Jurkat, Clone E6-1 (cell line): ENCODE measurements around the gene AQP12A.

Experiments
- DNase-seq: peaks from one replicate; pipeline ENCODE4 v3.0.0-alpha.2; 2011; ENCODE audit warnings: low read depth, low spot score
- H3K4me3 ChIP-seq: 2 replicates; pipeline ENCODE4 v1.5.1; 2011; ENCODE audit warnings: mild to moderate bottlenecking, low read length, control low read depth, moderate library complexity

The AQP12A gene

DNA sequence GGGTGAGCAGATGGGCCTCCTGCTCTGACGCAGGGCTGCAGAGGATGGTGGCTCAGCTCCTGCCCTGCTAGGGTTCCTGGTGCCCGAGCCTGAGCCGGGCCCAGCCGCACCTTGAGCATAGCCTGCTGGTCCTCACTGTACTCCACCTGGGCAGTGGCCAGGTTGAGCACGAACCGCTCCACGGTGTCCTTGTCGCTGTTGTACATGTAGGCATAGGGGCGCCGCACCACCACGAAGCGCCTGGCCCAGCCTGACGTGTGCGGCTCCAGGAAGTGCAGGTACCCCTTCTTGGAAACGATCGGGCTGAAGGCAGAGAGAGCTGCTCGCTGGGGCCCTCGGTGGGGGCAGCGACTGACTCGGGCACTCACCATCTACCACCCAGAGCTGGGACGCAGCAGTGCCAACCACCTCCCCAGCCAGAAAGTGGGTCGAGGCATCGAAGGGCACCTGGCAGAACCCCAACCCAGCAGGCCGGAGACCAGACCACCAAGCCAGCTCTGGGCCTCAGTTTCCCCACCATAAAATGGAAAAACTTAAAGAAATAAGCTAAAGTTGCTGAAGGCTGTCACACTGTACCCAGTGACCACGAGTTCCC lies 27.3 kb downstream of the AQP12A start:
- no peak for DNase-seq
- no peak overlapping the region for H3K4me3 ChIP-seq

DNA sequence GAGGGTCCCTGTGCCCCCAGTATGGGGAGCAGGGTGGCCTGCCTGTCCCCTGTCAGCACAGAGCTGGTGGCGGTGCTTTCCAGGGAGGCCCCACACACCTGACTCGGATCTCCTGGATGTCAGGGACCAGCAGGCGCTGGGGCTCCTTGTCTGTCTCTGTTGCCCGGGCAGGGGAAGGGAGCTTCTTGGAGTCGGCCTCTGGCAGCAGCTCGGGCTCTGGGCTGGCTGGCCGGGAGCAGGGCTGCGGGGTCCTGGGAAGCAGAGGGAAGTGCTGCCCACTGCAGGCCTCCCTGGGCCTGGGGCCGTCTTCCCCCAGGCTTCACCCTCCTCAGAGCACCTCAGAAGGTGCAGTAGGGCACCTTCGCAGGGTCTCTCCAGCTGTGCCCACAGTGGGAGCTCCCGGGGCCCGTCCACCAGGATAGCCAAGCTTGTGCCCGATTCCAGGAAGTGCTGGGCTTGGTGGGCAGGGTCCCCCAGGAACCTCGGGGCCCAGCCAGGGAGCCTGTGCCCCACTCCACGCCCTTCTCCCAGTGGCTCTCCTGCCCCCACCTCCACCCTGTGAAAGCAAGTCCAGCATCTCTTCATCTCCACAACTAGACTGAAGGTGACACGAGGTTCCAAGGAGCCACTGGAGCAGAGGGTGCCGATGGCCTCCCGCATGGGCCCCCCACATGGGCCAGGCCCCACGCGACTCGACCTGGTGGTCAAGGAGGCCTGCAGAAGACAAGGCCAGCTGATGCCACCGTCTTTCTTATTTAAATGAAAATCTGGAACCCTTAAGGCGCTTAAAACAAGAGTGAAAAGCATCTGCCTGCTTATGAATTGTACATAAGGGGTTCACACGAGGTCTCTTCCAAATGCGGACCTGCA lies 28.2 kb downstream of the AQP12A start:
- no peak for DNase-seq
- H3K4me3 ChIP-seq, result no peak overlapping the region

DNA sequence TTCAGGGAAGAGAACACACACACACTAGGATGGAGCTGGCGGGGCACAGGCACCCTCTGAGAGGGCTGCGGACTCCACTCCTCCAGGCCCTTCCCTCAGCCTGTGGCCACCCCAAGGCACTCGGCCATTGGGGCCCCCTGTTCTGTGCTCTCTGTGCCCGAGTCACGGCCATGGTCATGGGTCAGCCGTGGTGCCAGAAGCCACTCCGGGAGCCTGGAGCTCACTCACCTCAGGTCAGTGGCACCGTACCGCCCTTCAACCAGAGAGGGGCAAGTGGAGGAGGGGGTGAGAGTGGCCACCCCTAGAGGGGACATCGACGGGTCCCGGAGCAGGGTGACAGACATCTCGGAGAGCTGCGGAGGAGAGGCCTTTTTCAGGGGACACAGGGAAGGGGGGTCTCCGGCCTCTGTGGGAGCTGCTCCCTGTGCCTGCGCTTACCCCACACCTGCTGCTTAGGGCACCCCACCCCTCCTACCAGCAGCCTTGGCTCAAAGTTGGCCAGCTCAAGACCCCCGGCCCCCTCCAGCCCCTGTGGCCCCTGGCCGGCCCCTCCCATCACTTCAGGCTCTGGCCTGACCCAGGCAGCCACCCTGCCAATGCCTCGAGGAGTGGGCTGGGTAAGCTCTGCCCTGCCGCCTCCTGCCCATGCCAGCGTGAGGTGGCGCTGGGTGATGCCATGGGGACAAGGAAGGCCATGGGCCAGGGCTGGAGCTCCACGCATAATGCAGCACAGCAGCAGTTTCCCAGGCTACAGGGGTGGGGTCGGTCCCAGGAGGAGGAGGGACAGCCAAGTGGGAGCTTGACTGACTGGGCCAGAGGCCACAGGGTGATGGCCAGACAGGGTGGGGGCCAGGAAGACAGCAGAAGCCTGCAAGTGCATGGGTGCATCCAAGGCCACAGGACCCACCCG lies 29.3 kb downstream of the AQP12A start:
- DNase-seq, result no peak
- no peak overlapping the region for H3K4me3 ChIP-seq

DNA sequence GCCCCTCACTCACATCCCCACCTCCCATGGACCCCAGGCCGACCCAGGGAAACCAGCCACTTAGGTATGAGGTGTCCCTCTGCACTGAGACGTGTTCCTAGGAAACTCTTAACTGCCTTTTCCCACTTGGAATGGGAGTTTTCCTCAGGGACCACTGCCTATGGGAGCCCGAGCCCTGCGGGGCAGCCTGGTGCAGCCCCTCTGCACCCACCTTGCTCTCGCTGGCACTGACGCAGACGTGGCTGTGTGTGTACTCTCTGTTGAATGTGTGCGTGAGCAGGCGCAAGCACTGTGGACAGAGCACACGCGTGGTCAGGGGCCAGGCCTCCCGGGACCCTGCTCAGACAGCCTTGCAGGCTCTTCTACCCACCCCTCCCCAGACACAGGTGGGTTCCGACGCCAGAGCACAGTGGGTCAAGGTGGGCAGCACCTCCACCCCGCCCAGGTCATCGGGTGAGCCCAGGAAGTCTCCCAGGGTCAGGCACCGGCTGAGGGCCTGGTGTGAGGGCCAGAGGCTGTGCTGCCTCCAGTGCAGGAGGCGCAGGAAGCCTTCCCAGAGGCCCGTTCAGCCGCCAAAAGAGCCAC lies 30.0 kb downstream of the AQP12A start:
- DNase-seq, result no peak

DNA sequence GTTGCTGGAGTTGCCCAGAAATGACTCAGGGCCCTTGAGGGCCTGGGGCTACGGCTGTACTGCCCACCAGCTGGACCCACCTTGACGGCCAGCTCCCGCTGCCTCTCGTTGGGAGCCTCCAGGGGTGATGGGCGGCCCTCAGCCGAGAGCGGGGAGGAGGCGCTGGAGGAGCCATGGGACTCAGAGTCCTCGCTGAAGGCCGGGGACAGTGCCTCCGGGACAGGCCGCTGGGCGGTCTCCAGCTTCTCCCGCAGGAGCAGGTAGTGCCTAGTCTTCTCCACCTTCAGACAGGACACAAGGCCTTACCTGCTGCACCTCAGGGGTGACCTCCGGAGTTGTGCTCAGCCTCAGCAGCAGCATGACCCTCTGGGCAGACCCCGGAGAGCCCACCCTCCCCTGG lies 30.7 kb downstream of the AQP12A start:
- H3K4me3 ChIP-seq, result no peak overlapping the region
- DNase-seq, result no peak

More for the DNA sequence above, 30.0 kb downstream of the AQP12A start:
- no peak overlapping the region for H3K4me3 ChIP-seq

DNA sequence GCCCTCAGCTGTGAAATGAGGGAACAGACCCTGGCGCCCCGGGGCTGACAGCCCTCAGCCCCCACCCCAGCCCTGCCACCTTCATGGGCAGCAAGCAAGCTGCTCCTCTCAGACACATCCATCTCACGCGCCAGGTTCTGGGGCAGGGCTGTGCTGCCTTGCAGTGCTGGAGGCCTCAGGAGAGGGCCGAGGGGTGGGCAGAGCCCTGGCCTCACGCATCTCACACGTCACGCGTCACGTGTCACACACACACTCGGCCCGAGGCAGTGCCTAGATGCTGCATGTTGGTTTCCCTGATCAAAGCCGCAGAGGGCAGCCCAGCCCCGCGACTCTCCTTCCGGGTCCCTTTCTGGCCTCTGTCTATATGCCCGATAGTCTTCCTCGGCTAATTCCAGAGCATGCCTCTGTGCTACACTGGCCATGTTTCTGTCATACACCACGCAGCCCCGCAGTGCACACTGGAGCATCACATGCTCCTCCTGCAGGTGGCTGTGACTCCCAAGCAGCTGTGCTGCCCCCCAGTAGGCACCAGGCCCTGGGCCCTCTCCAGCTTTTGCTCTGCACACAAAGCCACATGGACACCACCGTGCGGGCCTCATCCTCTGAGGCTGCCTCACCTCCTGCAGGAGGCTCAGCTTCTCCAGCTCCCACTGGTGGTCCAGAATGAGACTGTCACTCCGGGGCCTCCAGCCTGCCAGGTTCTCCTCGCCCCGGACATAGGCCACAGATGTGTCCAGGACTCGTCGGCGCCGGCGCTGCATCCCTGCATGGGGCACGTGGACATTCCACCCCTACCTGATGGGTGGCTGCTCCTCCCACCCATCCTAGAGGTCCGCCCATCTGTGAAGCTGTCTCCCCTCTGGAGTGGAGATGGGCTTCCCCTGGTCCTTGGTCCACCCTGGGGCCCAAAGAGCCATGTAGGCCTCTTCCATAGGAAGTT lies 31.4 kb downstream of the AQP12A start:
- no peak overlapping the region for H3K4me3 ChIP-seq
- DNase-seq, result no peak

DNA sequence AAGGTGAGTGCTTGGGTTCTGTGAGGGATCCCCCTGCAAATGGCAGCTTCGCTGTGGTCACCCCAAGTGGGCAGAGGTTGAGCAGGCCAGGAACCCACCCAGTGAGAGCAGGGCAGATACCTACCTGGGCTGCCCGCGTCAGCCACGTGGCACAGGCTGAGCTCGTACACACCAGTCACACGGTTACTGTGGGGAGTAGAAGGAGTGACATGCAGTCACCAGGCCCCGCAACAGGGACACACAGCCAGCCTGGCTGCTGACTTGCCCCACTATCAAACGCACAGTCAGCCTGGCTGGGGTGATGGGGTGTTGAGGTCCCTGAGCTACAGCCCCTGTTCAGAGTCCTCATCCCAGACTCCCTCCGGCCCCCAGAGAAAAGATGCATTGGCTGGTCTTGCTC lies 32.2 kb downstream of the AQP12A start:
- no peak overlapping the region for H3K4me3 ChIP-seq

DNA sequence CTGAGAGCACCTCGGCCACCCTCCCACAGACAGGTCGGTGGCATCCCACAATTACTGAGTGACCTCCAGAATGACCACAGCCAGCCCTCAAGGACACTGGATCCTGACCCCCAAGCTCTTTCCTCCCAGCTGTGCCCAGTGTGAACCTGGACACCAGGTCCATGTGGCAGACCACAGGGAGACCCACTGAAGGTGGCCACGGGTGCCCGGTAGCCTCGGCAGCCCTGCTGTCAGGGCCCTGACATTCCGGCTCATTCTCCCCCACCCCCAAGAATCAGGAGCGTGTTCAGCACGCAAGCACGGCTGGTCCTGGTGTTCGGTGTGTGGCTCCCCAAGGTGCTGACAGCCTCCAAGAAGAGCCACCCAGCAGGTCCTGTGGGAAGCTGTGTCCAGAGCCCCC lies 32.8 kb downstream of the AQP12A start:
- H3K4me3 ChIP-seq, result no peak overlapping the region
- no peak for DNase-seq

More for the DNA sequence above, 32.2 kb downstream of the AQP12A start:
- DNase-seq, result no peak

DNA sequence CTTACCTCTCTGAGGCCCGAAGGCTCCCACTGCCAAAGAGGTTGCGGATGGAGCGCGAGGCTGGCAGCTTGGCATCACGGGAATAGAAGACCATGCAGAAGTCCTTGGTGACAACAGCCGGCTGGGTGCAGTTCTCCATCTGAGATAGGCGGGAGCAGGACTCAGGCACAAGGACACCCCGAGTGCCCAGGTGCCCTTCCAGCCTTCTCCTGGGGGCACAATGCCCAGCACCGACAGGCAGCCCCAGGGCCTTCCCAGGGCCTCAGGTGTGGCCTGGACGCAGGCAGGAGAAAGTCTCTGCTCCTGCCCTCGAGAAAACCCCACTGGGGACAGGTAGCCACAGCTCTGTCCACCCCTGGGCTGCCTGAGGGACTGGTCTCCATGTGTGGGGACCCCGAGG lies 33.6 kb downstream of the AQP12A start:
- DNase-seq, result no peak
- H3K4me3 ChIP-seq, result no peak overlapping the region

DNA sequence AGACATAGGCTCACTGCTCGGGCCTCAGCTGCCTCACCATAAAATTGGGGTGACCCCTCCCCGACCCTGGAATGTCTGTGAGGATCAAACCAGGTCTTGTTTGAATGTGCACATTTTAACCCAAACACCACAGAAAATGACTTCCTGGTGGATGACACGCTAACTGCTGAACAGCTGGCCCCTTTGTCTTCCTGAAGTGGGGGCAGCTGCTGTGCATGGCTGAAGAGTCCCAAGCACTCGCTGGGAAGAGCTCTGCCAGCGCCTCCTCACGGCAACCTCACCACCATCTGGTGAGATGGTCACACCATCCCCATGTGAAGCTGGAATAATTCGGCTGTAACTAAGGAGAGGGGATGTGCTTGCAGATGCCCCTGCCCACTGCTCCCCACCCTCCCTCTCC lies 34.0 kb downstream of the AQP12A start:
- no peak overlapping the region for H3K4me3 ChIP-seq
- no peak for DNase-seq

DNA sequence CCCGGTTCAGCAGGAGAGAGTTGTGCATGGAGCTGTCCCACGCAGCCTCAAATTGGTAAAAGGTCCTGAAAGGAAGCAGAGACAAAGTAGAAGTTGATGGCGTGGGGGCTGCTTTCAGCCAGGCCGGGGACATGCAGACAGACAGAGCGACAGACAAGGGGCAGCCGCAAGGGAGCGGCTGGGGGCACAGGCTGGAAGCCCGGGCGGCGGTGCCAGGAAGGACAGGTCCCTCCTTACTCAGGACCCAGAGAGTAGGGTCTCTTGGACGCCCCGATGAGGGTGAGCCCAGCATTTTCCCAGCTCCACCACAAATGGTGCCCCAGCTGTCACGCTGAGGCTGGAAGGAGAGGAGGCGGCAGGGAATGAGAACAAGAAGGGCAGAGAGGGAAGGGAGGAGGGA lies 35.2 kb downstream of the AQP12A start:
- H3K4me3 ChIP-seq, result no peak overlapping the region
- no peak for DNase-seq

DNA sequence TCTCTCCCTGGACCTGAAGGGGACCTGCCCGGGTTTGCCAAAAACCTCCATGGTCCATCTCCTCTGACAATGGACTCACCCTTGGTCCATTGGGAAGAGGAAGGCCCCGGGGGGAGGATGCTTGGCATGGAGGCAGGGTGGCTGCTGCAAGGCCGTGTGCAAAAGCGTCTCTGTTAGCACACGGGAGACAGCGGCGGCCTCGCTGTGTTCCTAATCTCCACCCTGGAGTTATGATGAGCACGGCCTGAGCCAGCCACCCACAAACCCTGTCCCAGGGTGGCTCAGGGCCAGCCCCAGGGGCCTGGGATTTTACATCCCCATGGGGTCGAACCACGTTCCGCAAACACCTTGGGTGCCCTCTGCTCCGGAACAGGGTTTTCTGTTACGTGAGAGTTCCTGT lies 35.8 kb downstream of the AQP12A start:
- H3K4me3 ChIP-seq, result no peak overlapping the region
- no peak for DNase-seq

DNA sequence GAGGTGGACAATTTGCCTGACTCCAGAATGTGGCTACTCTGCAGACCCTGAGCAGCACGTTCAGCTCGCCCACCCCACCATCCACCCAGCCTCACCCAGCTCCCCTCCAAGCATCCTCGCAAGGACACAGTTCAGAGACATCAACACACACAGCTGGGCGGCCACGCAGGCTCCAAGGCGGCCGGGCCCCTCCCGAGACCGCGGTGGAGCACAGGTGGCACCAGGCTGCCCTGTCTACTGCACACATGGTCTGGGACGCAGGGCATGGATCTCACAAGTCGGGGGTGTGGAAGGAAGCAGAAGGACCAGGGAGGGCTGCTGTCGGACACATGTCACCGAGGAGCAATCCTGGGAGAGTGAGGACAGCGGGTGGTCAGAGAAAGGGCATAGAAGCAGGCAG lies 36.2 kb downstream of the AQP12A start:
- DNase-seq, result no peak
- no peak overlapping the region for H3K4me3 ChIP-seq

DNA sequence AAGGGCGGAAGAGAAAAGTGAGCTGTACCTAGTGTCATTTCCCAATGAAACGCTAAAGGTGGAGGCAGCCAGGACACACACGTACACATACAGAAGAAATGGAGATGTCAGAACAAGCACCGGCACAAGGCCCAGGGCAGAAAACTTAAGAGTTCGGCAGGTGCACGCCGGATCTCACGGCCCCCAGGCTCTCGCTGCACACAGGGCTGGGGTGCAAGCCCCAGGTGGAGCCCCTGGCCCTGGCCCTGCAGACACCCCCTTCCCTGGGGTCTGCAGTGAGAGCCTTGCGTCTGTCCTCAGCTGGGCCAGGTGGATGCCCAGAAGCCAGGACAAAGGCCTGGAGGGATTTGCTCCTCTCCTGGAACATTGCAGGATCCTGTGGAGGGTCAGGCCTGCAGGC lies 36.7 kb downstream of the AQP12A start:
- H3K4me3 ChIP-seq, result no peak overlapping the region
- DNase-seq, result no peak

DNA sequence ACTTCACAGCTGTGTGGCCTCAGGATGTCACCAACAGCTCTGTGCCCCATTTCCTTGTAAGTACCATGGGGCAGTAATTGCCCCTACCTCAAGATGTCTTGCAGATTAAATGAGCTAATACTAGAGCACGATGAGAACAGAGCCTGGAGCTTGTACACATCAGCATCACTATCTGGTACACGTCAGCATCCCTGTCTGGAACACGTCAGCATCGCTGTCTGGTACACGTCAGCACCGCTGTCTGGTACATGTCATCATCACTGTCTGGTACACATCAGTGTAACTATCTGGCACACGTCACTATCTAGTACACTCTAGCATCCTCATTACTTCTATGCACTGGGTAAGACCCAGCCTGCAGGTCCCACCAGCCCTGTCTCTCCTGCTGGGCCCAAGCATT lies 37.2 kb downstream of the AQP12A start:
- no peak for DNase-seq
- H3K4me3 ChIP-seq, result no peak overlapping the region

DNA sequence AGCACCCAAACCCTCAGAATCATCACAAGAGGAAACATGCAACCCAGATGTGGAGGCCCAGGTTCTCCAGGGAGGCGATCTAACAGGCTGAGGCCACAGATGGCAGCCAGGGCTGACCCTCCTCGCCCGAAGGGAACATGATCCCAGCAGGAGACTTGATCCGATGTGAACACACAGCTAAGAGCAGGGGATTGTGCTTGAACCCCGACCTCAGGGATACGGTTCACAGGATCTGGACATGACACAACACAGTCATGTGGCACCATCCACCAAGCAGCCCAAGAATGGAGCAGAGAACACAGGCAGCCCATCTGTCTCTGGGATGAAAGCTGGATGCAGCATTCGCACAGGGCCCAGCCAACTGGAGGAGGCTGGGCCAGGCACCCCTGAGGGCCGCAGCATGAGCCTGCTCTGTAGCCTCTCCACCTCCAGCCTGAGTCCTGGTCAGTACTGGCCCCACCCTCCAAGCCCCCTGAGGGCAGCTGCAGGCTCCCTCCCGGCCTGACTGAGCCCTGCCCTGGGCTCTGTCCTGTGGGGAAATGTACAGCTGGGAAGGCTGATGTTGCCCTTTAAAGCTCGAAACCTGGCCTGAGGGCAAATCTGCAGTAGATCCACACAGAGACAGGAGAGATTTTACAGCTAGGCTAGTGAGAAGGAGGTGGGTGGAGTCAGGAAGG lies 39.0 kb downstream of the AQP12A start:
- H3K4me3 ChIP-seq, result no peak overlapping the region
- DNase-seq, result no peak

DNA sequence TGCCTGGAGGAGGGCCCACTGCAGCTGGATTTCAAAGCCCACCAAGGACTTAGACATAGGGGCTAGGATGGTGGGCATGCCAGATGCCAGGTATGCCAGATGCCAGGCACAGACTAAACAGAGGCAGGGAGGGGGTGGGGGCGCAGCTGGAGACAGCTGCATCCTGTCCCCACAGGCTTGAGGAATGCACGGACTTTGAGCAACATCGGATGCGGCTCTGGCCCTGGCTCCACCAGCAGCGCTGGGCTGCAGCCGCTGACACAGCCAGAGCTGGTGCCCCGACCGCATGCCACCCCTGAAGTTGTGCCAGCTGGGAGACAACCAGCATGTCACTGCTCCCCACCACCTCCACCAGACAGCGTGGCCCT lies 39.5 kb downstream of the AQP12A start:
- no peak overlapping the region for H3K4me3 ChIP-seq
- DNase-seq, result no peak

DNA sequence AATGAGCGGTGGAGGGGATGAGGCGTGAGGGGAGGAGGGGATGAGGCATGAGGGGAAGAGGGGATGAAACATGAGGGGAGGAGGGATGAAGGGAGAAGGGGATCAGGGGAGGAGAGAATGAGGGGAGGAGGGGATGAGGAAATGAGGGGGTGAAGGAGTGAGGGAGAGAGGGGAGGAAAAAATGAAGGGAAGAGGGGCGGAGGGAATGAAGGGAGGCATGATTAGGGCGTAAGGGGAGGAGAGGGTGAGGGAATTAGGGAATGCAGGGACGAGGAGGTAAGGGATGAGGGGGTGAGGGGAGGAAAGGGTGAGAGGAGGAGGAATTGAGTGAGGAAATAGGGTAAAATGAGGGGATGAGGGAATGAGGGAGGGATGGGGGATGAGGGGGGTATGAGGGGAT lies 40.5 kb downstream of the AQP12A start:
- DNase-seq, result no peak
- no peak overlapping the region for H3K4me3 ChIP-seq
